GM12891 (cell line): ENCODE results near the gene UQCRH. TPM values are rescaled to one million over a fixed set of nuclear protein-coding genes. Genes with fewer than 3 reads are reported as not detected.

Experiments
- DNase-seq: peaks from one replicate; pipeline ENCODE4 v3.0.0; 2011; ENCODE audit warnings: low spot score; ENCODE audit not compliant: insufficient read length
- FAIRE-seq: peaks from 2 replicates; lab custom pipeline; 2011; peaks lifted over from hg19 to GRCh38; lab: Jason Lieb, UNC
- PAX5 ChIP-seq: IDR thresholded peaks from 2 replicates; pipeline ENCODE4 v1.6.1; 2011; ENCODE audit warnings: low read length, moderate library complexity, mild to moderate bottlenecking; ENCODE audit not compliant: insufficient read depth, severe bottlenecking
- POLR2A ChIP-seq: IDR thresholded peaks from 2 replicates; pipeline ENCODE4 v1.6.1; 2011; ENCODE audit warnings: low read depth, low read length, control low read depth
- POLR2AphosphoS5 ChIP-seq: IDR thresholded peaks from 2 replicates; pipeline ENCODE4 v1.6.1; 2011; ENCODE audit warnings: low read depth, low read length, control low read depth
- POU2F2 ChIP-seq: IDR thresholded peaks from 2 replicates; pipeline ENCODE4 v1.6.1; 2011; ENCODE audit warnings: low read depth, mild to moderate bottlenecking, control low read depth, low read length, moderate library complexity
- SPI1 ChIP-seq: IDR thresholded peaks from 2 replicates; pipeline ENCODE4 v1.6.1; 2011; ENCODE audit warnings: low read depth, low read length, control low read depth
- TAF1 ChIP-seq: IDR thresholded peaks from 2 replicates; pipeline ENCODE4 v1.6.1; 2011; ENCODE audit warnings: low read depth, low read length, control low read depth
- polyA plus RNA-seq: library from polyadenylated mRNA; unstranded; fragments of >200 nt; gene quantifications from one replicate; pipeline ENCODE4 v1.2.1, GENCODE V29; 2012; ENCODE audit warnings: low read depth, missing spikeins, inconsistent platforms; ENCODE audit not compliant: missing spikeins

UQCRH gene
- 648 TPM for polyA plus RNA-seq

DNA sequence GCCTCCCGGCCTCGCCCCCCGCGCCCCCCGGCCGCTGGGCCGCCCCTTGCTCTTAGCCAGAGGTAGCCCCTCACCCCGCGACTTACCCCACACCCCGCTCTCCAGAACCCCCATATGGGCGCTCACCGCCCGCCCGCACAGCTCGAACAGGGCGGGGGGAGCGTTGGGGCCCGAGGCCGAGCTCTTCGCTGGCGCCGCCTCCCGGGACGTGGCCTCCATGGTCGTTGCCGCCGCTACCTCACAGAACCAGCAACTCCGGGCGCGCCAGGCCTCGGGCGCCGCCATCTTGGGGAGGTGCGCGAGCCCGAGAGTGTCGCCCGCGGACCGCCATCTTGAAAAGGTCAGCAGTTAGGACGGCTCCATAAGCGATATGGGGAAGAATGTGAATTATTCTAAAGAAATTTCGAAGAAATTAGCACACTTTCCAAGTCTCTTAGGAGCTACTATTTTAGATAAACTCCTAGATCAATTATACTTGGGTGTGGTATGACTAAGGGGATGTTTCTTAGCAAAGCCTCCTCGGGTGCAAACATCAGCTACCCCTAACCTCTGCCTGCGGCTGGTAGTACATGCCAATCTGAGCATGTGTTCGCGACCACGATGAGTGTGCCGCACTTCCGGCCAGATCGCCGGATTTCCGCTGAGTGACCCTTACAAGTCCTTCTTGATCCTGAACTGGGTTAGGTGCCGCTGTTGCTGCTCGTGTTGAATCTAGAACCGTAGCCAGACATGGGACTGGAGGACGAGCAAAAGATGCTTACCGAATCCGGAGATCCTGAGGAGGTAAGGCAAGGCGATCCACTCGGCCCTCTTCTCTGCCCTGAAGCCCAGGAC lies at the start of gene UQCRH, which contains the start of gene LRRC41:
UQCRH (plus strand) TSS at position 661 of the 834 bp plus-strand sequence; CDS start at position 730, 69 bp downstream.
LRRC41 (minus strand) TSS at position 579 of the 834 bp plus-strand sequence; CDS start at position 285, 294 bp downstream.
- DNase-seq (peak; percentile 90), FAIRE-seq (peak; percentile 97)
- TF ChIP-seq POLR2A (peak; percentile 73), TAF1 (peak; percentile 94), SPI1 (no peak), POU2F2 (peak; percentile 47; the same call in 1 of the 2 replicates), PAX5 (peak; percentile 44), POLR2AphosphoS5 (peak; percentile 66)

DNA sequence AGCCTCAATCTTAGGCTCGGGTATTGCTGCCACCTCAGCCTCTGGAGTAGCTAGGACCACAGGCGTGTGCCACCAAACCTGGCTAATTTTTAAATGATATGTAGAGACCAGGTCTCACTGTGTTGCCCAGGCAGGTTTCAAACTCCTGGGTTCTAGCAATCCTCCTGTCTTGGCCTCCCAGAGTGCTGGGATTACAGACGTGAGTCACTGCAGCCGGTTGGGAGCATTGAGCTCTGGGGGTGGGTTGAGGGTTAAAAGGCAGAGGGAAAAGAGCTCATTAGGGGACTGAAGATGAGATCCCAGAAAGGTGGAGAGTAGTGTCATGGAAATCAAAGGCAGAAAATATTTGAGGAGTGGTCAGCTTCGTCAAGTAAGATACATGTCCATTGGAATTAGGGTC lies 48.8 kb upstream of the UQCRH start:
- FAIRE-seq, result no peak
- TF ChIP-seq SPI1 (no peak), POLR2AphosphoS5 (no peak), PAX5 (no peak), TAF1 (no peak), POU2F2 (no peak), POLR2A (no peak)

DNA sequence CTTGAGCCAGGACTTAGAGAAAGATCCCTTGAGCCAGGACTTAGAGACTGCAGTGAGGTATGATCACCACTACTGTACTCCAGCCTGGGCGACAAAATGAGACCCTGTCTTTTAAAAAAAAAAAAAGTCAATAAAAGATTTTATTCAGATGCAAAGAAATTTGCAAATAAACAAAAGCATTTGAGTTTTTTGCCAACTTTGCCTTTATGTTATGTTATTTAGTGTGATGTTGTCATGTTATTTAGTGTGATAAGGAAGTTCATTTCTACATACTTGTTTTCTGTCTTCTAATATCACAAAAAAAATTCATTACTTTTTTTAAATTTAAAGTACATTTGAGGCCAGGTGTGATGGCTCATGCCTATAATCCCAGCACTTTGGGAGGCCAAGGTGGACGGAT lies 47.0 kb upstream of the UQCRH start:
- DNase-seq (no peak), FAIRE-seq (no peak)
- TF ChIP-seq SPI1 (no peak), POLR2AphosphoS5 (no peak), POLR2A (no peak), POU2F2 (no peak), PAX5 (no peak), TAF1 (no peak)

More for the DNA sequence above, 48.8 kb upstream of the UQCRH start:
- no peak for DNase-seq

DNA sequence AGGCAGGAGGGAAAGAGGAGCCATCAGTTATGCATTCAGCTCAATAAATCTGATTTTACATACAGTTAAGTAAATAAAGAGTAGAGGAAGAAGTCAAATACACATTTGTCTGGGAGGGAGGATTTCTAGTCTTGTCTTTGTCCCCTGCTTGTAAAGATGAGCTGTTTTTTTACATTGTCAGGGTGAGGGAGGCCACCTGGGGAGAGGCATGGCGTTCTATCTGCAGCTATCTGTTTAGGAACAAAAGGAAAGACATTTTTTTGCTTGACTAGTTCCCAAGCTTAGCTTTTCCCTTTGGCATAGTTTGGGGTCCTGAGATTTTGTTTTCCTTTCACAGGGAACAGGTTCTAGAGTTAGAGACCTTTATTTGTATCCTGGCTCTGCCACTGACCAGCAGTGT lies 41.0 kb upstream of the UQCRH start:
- no peak for FAIRE-seq
- DNase-seq, result no peak
- no peak for TF ChIP-seq TAF1
- no peak for TF ChIP-seq PAX5
- TF ChIP-seq POLR2AphosphoS5, result no peak
- no peak for TF ChIP-seq POLR2A
- TF ChIP-seq POU2F2, result no peak

DNA sequence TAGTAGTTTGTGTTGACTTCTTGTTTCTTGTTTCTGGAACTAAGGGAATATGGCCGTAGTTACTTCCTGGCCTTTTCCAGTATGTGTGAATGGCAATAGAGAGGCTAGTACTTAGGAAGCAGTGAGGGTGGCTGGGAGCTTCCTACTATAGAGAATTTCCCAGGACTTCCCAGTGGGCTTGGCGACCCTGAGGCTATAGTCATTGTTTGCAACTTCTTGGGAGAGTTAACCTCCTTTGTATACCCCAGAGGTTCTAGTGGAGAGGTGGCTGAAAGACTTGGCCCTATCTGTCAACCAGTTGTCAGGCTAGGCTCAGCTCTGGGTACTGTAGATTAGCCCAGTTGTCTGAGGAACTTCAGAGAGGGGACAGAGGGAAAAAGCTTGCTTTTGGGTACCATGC lies 40.4 kb upstream of the UQCRH start:
- FAIRE-seq (no peak), DNase-seq (no peak)
- TF ChIP-seq POU2F2 (no peak), POLR2A (no peak), POLR2AphosphoS5 (no peak), TAF1 (no peak), SPI1 (no peak)

DNA sequence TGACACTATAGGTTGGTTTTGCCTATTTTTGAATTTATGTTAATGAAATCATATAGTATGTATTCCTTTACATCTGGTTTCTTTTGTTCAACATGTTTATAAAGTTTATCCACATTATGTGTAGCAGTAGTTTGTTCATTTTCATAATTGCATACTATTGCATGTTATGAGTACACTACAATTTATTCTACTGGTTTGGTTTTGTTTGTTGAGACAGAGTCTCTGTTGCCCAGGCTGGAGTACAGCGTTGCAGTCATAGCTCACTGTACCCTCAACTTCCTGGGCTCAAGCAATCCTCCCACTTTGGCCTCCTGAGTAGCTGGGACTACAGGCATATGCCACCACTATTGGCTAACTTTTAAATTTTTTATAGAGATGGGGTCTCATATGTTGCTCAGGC lies 34.9 kb upstream of the UQCRH start:
- DNase-seq (no peak), FAIRE-seq (no peak)
- TF ChIP-seq POLR2A (no peak), POU2F2 (no peak), POLR2AphosphoS5 (no peak), SPI1 (no peak), TAF1 (no peak), PAX5 (no peak)

DNA sequence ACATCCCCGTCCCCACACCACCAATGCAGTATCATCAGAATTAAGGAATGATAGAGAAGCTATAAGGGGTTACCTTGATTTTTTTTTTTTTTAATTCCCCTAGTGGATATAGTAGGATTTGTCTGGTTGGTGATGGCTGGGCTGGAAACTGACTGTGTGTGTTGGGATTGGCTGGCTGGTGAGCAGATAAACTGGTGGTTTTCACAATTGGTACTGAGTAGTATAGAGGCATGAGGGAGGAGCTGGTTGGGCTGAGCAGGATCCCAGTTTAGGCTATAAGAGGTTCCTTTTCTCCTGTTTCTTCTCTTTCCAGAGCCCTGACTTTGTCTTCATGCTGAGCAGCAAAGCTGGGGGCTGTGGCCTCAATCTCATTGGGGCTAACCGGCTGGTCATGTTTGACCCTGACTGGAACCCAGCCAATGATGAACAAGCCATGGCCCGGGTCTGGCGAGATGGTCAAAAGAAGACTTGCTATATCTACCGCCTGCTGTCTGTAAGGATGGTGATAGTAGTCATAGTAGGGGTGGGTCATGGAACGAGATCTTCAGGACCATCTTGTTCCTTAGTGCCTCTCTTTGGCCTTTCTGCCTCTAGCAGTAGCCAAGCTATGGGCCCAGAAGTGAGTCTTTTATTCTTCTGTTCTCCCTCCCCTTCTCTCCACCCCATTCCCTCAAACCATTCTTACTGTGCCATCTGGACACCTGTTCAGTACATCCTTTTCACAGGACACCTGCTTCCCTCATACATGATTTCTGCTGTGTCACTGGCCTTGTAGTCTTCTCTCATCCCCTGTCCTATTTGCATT lies 29.1 kb upstream of the UQCRH start:
- peak; percentile 40; the same call in 1 of the 2 replicates for TF ChIP-seq POLR2A
- no peak for TF ChIP-seq TAF1
- FAIRE-seq, result no peak
- no peak for DNase-seq

DNA sequence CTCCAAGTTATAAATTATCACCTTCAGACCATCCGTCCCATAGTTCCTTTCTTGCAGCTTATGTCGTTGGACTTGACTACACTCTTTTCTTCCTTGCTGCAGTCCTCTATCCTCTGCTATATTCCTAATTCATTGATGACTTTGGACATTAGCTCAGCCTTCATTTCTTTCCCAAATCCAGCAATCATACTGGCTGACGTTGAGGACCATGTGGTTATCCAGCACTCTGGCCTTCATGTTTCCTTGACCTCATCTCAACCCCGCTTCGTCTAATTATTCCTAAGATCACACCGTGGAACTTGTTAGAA lies 28.5 kb upstream of the UQCRH start:
- no peak for TF ChIP-seq PAX5
- TF ChIP-seq SPI1, result no peak
- no peak for TF ChIP-seq POLR2A
- TF ChIP-seq POLR2AphosphoS5, result no peak
- no peak for TF ChIP-seq TAF1
- no peak for TF ChIP-seq POU2F2
- DNase-seq (no peak), FAIRE-seq (no peak)

DNA sequence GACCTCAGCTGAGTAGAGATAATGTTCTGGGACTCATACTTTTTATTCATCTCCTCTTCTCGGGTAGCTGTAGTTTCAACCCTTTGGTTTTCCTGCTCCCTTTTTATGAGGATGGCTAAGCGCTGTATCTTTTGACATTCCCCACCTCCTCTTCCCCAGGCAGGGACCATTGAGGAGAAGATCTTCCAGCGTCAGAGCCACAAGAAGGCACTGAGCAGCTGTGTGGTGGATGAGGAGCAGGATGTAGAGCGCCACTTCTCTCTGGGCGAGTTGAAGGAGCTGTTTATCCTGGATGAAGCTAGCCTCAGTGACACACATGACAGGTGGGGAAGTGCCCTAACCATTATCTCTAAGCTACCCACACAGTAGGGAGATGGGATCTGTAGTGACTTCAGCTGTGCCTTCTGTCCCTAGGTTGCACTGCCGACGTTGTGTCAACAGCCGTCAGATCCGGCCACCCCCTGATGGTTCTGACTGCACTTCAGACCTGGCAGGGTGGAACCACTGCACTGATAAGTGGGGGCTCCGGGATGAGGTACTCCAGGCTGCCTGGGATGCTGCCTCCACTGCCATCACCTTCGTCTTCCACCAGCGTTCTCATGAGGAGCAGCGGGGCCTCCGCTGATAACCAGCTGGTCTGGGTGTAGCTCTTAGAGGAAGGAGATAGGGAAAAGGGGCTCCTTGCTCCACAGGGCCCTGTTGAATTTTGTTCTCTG lies 25.7 kb upstream of the UQCRH start:
- DNase-seq (no peak), FAIRE-seq (no peak)
- no peak for TF ChIP-seq POLR2A
- TF ChIP-seq PAX5, result no peak
- no peak for TF ChIP-seq POLR2AphosphoS5
- TF ChIP-seq POU2F2, result no peak
- TF ChIP-seq TAF1, result no peak
- no peak for TF ChIP-seq SPI1
